GM19468 (cell line): ENCODE data around the gene ZNF830.
"Not testable (repeated sequence)": the region's sequence is repeated elsewhere in the genome, so short reads cannot be mapped to it uniquely, and the experiment has no call there.

Experiments used
- ATAC-seq: cut with Tn5 transposase; IDR thresholded peaks from one replicate; pipeline ENCODE4 v1.9.1; 2021; ENCODE audit warnings: mild to moderate bottlenecking, moderate library complexity, moderate number of reproducible peaks; ENCODE audit not compliant: unreplicated experiment; ENCODE audit errors: extremely low read depth

ZNF830 gene

DNA sequence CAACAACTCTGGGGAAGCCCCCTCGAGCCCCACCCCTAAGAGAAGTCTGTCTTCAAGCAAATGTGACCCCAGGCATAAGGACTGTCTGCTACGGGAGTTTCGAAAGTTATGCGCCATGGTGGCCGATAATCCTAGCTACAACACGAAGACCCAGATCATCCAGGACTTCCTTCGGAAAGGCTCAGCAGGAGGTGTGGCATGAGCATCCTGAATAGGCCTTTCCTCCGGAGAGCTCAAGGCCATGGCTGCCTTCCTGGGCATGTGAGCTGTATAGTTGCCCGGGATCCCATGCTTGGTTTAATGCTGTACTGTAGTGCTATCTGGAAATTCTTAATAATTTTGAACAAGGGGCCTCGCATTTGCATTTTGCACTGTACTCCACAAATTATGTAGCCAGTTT lies 28.1 kb downstream of the ZNF830 start:
- no peak for ATAC-seq

GRCh38 chr17:34990921-34991365 lies 29.6 kb downstream of the ZNF830 start:
- ATAC-seq: no peak

- ATAC-seq: no peak
Observed at GRCh38 chr17:34991606-34992005, 30.3 kb downstream of the ZNF830 start.

- ATAC-seq: no peak
Observed at GRCh38 chr17:34993031-34993430, 31.7 kb downstream of the ZNF830 start.

DNA sequence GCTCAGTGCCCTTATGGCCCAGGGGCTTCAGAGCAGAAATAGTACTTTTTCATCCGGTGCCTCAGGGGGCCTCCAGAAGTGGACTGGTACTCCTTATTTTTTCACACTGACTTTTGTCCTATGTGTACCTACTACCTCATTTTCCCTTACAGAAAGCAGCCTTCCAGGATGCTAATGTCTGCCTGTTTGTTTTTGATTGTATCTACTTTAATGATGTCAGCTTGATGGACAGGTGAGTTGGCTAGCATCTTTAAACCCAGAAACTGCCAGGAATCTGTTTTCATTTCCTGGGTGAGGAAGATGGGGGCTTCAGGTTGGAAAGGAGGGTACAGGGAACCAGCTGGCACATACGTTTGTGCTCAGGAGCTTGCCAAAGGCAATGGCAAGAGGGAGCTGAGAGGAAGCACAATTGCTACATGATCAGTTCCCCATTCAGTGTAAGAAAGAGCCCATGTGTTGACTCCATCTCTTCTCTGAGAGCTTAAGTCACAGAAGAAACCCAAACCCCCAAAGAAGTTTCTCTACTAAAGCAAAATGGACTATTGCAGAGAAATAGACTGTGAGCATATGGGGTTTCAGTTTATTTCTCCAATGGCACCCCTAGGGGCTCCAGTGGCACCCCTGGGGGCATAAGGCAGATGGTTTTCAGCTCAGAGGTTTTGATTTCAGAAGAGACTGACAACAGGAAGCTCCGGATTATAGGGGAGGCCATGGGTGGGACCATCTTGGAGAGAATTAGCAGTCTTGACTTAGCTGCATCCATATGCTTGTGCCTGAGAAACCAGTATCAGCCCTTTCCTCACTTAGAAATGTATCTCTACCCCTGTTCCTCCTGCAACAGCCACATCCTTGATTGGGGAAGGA lies 35.3 kb downstream of the ZNF830 start:
- no peak for ATAC-seq

GRCh38 chr17:34997355-34997862 lies 36.1 kb downstream of the ZNF830 start:
- no peak for ATAC-seq

GRCh38 chr17:34998205-34998604 lies 36.9 kb downstream of the ZNF830 start:
- no peak for ATAC-seq

DNA sequence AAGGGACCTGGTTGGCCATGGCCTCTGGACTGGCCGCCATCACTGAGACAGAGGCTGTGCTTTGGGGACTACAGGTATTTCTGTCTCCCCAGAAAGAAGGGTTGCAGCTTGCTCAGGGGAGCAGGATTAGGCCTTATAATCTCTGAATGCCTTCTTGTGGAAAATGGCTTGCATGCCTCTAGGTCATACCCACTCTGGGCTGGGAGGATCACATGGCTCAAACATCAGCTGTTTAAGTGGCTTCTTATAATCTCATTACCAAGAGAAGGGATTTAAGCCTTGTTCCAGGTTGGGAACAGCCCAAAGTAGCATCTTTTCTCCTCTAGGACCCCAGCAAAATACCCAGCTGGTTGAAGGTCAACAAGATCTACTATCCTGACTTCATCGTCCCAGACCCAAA lies 38.1 kb downstream of the ZNF830 start:
- no peak for ATAC-seq

GRCh38 chr17:35000965-35001364 lies 39.6 kb downstream of the ZNF830 start:
- ATAC-seq: not testable (repeated sequence)

DNA sequence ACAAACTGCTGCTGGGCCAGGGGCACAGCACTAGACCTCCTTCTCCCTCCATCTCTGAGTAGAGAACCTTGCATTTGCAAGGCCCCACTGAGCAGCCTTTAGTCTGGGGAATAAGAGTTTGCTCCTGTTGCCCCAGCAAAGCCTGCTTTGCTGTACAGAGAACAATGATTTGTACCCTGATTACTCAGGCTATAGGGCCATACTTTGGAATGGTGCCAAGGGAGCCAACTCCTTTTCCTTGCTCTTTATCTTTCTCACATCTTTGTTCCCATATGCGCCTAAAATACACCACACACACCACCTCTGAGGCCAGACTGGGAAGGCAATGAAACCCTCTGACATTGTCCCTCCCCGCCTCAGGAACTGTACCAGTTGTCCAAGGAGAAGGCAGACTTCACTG lies 40.2 kb downstream of the ZNF830 start:
- no peak for ATAC-seq

- no peak for ATAC-seq
Observed at GRCh38 chr17:35002876-35003551, 41.7 kb downstream of the ZNF830 start.

DNA sequence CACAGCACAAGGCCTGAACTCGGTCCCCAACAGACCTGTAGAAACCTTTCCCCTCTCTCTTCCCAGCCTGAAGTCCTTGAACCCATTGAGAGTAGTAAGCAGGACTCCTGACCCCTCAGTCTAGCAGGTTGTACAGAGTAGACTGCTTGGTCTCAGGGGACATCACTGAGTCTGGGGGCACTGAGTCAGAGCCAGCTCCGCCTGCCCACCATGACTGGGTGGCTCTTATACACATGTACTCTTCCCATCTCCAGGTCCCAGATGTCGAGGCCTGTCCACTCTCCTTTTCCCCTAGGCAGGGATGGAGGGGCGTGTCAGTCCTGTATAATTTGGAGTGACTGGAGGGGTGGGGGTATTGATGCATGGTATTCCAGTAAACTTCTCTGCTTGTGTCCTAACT lies 42.4 kb downstream of the ZNF830 start:
- no peak for ATAC-seq

DNA sequence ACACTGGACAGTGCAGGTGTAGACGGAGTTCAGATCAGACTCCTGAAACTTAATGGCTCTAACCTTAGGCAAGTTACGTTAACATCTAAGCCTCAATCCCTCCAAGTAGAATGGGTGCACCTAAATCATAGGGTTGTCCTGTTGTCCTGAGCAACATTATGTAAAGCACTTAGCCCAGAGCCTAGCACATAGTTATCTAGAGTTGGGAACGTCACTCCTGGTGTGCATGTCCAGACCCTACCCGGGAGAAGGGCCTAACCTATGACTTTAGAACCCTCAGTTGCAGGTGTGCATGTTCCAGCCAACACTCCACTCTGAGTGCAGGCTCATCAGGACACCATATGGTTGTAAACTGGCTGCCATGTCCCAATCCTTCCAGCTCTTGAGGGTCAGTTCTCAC lies 45.0 kb downstream of the ZNF830 start:
- no peak for ATAC-seq

DNA sequence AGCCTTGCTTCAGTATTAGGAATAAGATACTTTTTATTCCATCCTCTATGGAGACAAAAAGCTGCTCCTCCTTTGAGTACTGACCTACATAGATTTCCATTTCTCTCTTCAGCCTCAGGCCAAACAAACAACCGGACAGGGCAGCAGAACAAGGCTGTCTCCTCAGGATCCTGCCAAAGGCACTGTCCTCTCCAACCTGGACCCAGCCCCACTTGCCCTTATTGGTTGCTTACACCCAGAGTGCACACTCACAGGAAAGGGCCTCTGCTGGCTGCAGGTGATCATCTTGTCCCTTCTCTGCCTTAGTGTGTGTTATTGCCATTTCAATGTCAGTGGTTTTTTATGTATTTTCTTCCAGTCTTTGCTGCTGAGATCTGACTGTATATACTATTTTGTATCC lies 45.6 kb downstream of the ZNF830 start:
- no peak for ATAC-seq

- no peak for ATAC-seq
Observed at GRCh38 chr17:35010093-35010492, 48.8 kb downstream of the ZNF830 start.

DNA sequence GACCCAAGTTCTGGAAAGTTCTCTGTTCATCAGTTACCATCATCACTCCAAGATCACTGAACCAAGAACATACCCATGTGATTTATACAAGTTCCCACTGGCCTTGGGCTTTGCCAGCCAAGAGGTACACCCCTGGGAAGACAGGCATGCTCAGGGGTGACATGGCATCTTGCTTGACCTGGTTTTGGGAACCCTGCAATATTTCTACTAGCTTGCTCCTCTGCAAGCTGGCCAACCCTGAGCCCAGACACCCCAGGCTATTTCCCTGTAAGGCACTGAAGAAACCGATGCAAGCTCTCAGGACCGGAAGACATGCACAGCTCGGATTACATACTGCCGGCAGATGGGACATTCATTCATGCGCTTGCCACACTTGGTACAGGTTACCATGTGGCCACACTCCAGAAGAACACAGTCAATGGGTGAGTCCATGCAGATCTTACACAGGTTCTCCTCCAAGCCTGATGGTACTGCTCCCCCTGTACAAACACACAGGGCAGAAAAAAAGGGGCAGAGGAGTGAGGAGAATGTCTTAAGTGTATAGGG lies 50.4 kb downstream of the ZNF830 start:
- ATAC-seq: no peak
